H4 (cell line): Measurements from ENCODE around the gene CMTM6. TPM values are rescaled to one million over a fixed set of nuclear protein-coding genes. Genes with fewer than 3 reads are reported as not detected.
"Not testable (repeated sequence)": the region's sequence is repeated elsewhere in the genome, so short reads cannot be mapped to it uniquely, and the experiment has no call there.

Experiments
- DNase-seq: peaks from one replicate; pipeline ENCODE4 v3.0.0-alpha.2; 2015; ENCODE audit warnings: low spot score
- total RNA-seq: library from RNA; depleted of rRNA; stranded (reverse); fragments of >200 nt; shearing (Covaris generic); gene quantifications from 2 replicates; pipeline ENCODE4 v1.2.3, GENCODE V29; 2014

CMTM6 gene
- total RNA-seq, 1 experiment from 2014 or later = 74.1 TPM

- DNase-seq = peak; percentile 26
Observed at GRCh38 chr3:32467333-32468070, 35.1 kb downstream of the CMTM6 start.

- not testable (repeated sequence) for DNase-seq
Observed at GRCh38 chr3:32466808-32467207, 35.8 kb downstream of the CMTM6 start.

DNA sequence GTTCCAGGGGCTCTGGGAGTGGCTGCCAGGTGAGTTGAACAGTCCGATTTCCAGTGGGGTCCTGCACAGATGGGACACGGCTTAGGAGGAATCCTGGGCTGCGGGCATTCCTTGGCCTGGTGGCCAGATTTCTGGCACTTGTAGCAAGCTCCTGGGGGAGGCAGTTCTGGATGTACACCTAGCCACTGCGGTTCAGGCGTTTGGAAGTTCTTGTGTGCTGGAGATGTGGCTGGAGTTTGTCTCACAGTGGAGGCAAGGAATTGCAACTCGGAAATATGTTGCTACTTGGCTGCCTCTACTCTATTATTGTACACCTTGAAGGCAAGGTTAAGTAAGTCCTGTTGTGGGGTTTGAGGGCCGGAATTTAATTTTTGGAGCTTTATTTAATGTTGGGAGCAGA lies 37.9 kb downstream of the CMTM6 start:
- DNase-seq = not testable (repeated sequence)

- DNase-seq = not testable (repeated sequence)
Observed at GRCh38 chr3:32463415-32463814, 39.2 kb downstream of the CMTM6 start.

DNA sequence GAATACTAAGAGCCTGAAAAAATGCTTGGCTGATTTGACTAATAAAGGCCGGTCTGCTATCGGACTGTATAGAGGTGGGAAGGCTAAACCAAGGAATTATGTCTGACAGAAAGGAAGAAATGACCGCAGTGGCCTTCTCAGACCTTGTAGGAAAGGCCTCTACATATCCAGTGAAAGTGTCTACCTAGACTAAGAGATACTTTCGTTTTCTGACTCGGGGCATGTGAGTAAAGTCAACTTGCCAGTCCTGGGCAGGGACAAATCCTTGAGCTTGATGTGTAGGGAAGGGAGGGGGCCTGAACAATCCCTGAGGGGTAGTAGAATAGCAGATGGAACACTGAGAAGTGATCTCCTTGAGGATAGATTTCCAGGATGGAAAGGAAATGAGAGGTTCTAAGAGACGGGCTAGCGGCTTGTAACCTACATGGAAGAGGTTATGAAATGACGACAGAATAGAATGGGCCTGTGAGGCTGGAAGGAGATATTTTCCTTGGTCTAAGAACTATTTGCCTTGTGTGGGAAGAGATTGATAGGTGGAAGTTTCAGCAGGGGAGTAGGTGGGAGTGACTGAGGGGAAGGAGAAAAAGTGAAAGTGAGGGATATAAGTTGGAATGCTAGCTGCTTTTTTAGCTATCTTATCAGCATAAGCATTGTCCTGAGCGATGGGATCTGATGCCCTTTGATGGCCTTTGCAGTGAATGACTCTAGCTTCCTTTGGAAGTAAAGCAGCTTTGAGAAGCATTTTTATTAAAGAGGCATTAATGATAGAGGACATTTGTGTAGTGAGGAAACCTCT lies 40.3 kb downstream of the CMTM6 start:
- not testable (repeated sequence) for DNase-seq

DNA sequence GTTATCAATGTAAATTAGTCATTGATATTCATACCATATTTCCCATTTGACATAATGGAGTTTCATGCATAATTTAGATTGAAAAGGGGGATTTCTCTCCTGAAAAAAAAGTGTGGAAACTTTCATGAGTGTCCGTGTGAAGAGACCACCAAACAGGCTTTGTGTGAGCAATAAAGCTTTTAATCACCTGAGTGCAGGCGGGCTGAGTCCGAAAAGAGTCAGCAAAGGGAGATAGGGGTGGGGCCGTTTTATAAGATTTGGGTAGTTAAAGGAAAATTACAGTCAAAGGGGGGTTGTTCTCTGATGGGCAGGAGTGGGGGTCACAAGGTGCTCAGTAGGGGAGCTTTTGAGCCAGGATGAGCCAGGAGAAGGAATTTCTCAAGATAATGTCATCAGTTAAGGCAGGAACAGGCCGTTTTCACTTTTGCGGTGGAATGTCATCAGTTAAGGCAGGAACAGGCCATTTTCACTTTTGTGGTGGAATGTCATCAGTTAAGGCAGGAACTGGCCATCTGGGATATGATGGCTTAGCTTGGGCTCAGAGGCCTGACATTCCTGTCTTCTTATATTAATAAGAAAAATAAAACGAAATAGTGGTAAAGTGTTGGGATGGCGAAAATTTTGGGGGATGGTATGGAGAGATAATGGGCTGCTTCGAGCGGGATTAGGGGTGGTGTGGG lies 41.7 kb downstream of the CMTM6 start:
- not testable (repeated sequence) for DNase-seq

DNA sequence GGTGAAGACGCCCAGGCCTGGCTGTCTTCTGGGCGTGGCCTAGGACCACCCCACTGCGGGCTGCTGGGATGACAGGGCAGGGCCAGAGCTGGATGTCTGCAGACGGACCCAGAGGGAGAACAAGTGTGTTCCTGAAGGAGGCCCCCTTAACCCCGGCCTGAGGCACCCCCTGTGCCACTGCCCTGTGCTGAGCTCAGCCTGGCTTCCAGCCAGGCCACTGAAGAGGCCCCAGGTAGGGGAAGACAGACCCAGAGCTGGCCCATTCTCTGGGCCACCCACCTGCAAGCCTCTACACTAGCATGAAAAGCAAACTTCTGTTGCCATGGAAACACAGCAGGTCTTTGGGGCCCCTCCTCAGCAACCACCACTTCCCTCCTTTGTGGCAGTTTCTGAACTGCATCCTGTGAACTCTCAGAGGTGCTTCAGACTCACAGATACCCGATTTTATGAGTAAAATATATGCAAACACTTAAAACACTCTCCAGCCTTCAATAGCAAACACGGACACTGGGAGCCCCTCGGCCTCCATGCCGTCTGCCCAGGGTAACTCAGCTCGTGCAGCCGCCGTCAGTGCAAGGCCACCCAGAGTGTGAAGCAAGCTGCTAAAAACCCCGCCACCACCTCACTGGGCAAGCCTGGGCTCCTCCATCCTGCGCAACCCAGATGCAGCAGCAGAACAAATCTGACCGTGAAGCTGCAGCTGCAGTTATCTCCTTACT lies 42.5 kb downstream of the CMTM6 start:
- DNase-seq = no peak

DNA sequence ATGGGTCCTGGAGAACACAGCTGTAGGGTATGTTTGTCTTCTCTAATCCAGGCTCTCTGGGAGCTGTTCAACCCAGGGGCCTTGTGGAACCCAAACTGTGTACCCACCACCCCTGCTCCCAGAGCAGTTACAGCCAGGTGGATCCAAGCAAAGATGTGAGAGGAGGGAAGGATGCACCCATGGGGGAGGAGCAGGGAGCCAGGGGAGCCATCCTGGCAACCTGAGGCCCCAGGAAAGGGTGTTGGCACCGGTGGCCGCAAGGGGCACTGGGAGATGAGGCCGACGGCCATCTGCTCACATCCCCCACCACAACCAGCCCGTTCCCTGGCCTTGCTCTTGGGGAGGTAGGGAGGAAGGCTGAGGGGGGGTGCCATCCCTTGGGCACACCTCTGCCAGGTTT lies 43.2 kb downstream of the CMTM6 start:
- no peak for DNase-seq

- DNase-seq = no peak
Observed at GRCh38 chr3:32457971-32458471, 44.6 kb downstream of the CMTM6 start.

DNA sequence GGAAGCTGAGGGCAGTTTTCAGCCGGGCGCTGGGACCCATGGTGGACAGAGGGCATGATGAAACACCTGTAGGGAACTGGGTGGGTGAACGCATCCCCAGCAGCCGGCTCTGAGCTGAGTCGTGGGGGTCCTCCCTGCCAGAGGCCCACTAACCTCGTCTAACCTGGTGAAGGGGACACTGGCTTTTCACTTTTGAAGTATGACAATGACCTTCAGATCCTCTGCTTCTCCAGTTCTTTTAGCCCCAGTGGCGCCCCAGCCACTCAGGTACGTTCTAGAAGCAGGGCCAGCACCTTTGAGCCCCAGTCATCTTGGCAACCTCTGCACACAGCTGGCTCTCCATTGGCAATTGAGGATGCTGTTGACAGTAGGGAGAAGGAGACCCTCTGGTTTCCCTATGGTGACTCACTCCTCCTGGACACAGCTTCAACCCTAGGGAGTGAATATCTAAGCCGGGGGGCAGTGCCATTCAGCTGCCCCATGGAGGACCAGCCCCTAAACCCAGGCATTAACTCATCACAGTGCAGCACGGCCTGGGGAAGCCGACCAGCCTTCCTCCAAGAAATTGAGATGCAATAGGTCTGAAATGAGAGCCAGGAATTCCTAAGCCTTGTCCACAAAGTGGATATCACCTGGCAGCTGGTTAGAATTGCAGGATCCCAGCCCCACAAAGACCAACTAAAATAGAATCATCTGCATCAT lies 46.1 kb downstream of the CMTM6 start:
- no peak for DNase-seq

- no peak for DNase-seq
Observed at GRCh38 chr3:32455609-32456428, 46.8 kb downstream of the CMTM6 start.

GRCh38 chr3:32454731-32455608 lies 47.7 kb downstream of the CMTM6 start:
- no peak for DNase-seq

DNA sequence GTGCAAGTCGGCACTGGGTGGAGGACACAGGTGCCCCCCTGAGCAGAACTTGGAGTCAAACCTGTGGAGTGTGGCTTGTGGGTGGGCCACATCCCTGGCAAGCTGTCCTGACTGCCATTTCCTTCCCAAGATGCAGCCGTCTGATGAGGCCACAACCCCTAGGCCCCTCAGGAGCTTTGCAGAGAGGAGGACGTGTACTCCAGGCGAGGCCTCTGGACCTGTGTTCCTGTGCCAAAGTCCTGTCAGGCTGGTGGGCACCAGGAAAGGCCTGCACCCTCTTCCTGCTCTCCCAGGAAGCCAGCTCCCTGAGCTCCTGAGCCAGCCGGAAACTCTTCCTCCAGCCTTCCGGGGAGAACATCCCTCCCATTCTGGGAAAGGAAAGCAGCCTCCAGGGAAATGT lies 48.5 kb downstream of the CMTM6 start:
- no peak for DNase-seq

DNA sequence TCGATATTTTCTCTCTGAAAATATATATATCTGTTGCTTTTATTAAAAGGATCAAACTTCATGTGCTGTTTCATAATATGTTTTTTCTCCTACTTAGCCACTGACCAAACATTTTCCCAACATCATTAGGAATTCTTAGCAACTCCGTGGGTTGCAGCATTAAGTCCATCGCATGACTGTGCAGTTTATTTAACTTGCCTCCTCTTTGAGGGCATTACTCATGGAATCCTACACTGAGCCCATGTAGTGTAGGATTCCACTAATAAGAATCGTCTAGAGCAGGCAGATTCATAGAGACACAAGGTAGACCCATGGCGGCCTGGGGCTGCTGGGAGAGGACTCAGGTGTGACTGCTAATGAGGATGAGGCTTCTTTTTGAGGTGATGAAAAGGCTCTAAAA lies 49.3 kb downstream of the CMTM6 start:
- DNase-seq = peak; percentile 33

GRCh38 chr3:32452009-32452408 lies 50.6 kb downstream of the CMTM6 start:
- no peak for DNase-seq

GRCh38 chr3:32450992-32451659 lies 51.5 kb downstream of the CMTM6 start:
- DNase-seq = no peak

GRCh38 chr3:32450426-32450825 lies 52.2 kb downstream of the CMTM6 start:
- DNase-seq = no peak

DNA sequence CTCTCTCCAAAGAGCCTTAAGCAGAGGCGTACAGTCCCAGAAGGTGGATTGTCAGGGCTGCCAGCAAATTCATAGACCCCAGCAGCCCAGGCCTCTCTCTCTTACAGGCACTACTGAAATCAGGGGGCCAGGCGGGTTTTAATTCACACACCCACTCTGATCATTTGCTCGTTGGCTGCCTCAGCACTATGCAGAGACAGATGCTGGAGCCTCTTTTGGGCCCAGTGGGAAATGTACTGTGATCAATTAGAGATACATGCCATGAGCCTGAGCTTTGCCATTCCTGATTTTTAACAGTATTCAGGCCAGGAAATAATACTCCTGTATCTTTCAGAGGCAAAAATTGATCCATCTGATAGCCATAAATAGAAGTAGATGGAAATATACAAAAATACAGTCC lies 53.0 kb downstream of the CMTM6 start:
- no peak for DNase-seq
